SJSA1 (cell line): ENCODE data around the gene EIF4G1. TPM values are rescaled to one million over a fixed set of nuclear protein-coding genes. Genes with fewer than 3 reads are reported as not detected.
"Not testable (repeated sequence)": the region's sequence is repeated elsewhere in the genome, so short reads cannot be mapped to it uniquely, and the experiment has no call there.

ENCODE experiments used
- DNase-seq, 2 experiments: peaks; one replicate each; pipeline ENCODE4 v3.0.0-alpha.2; 2015 to 2020; ENCODE audit warnings: low spot score in 2 of 2, low read depth in 1 of 2
- H3K27ac ChIP-seq: fragments of 250-450 bp; sonication (Bioruptor Pico); 2 replicates; pipeline ENCODE4 v1.5.1; 2020; ENCODE audit warnings: mild to moderate bottlenecking, moderate library complexity
- H3K27me3 ChIP-seq: fragments of 250-450 bp; sonication (Bioruptor Pico); replicated peaks from 2 replicates; pipeline ENCODE4 v1.5.1; 2020; ENCODE audit warnings: mild to moderate bottlenecking, moderate library complexity
- H3K36me3 ChIP-seq: fragments of 250-450 bp; sonication (Bioruptor Pico); 2 replicates; pipeline ENCODE4 v1.5.1; 2020; ENCODE audit warnings: mild to moderate bottlenecking
- H3K4me1 ChIP-seq: fragments of 250-450 bp; sonication (Bioruptor Pico); replicated peaks from 2 replicates; pipeline ENCODE4 v1.6.1; 2021; ENCODE audit warnings: mild to moderate bottlenecking
- H3K4me3 ChIP-seq: fragments of 250-450 bp; sonication (Bioruptor Pico); 2 replicates; pipeline ENCODE4 v1.5.1; 2020; ENCODE audit warnings: mild to moderate bottlenecking
- H3K9me3 ChIP-seq: fragments of 250-450 bp; sonication (Bioruptor Pico); replicated peaks from 2 replicates; pipeline ENCODE4 v1.5.1; 2020; ENCODE audit warnings: mild to moderate bottlenecking
- total RNA-seq: library from RNA; depleted of rRNA; stranded (reverse); fragments of >200 nt; shearing (Covaris generic); gene quantifications from 2 replicates; pipeline ENCODE4 v1.2.3, GENCODE V29; 2014; rRNA removed

The EIF4G1 gene, protein sequence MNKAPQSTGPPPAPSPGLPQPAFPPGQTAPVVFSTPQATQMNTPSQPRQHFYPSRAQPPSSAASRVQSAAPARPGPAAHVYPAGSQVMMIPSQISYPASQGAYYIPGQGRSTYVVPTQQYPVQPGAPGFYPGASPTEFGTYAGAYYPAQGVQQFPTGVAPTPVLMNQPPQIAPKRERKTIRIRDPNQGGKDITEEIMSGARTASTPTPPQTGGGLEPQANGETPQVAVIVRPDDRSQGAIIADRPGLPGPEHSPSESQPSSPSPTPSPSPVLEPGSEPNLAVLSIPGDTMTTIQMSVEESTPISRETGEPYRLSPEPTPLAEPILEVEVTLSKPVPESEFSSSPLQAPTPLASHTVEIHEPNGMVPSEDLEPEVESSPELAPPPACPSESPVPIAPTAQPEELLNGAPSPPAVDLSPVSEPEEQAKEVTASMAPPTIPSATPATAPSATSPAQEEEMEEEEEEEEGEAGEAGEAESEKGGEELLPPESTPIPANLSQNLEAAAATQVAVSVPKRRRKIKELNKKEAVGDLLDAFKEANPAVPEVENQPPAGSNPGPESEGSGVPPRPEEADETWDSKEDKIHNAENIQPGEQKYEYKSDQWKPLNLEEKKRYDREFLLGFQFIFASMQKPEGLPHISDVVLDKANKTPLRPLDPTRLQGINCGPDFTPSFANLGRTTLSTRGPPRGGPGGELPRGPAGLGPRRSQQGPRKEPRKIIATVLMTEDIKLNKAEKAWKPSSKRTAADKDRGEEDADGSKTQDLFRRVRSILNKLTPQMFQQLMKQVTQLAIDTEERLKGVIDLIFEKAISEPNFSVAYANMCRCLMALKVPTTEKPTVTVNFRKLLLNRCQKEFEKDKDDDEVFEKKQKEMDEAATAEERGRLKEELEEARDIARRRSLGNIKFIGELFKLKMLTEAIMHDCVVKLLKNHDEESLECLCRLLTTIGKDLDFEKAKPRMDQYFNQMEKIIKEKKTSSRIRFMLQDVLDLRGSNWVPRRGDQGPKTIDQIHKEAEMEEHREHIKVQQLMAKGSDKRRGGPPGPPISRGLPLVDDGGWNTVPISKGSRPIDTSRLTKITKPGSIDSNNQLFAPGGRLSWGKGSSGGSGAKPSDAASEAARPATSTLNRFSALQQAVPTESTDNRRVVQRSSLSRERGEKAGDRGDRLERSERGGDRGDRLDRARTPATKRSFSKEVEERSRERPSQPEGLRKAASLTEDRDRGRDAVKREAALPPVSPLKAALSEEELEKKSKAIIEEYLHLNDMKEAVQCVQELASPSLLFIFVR (N-terminal part only)
- 250 and 257 TPM in 2 replicates for total RNA-seq

DNA sequence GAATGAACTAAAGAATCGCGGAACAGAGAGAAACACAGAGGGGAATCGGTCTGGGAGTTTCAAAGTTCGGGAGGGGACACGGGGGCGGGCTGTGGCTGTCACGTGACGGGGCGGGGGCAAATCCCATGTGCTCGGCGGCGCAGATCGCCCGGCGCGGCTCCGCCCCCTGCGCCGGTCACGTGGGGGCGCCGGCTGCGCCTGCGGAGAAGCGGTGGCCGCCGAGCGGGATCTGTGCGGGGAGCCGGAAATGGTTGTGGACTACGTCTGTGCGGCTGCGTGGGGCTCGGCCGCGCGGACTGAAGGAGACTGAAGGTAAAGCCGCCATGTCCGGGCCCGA is at the start of gene EIF4G1:
Gene EIF4G1, plus strand, starts transcription at position 244 of the 337 bp plus-strand sequence. CDS start 1,191 bp downstream, outside the sequence.
- peak; percentile 83 to 91 for DNase-seq
- Histone ChIP-seq H3K27ac (peak within 1 kb of the TSS; percentile 96), H3K4me1 (peaks cover 29% of the 10 kb centered on the region), H3K9me3 (no peaks in the 10 kb centered on the region), H3K27me3 (no peaks in the 10 kb centered on the region), H3K36me3 (peaks cover 48% of the 10 kb centered on the region), H3K4me3 (peak within 1 kb of the TSS; percentile 99)

DNA sequence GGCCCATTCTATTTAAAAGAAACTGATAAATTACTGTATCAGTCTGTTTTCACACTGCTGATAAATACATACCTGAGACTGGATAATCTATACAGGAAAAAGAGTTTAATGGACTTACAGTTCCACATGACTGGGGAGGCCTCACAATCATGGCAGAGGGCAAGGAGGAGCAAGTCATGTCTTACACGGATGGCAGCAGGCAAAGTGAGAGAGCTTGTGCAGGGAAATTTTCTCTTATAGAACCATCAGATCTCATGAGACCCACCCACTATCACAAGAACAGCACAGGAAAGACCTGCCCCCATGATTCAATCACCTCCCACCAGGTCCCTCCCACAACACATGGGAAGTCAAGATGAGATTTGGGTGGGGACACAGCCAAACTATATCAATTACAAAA is 47.2 kb upstream of the EIF4G1 start:
- H3K9me3 ChIP-seq, H3K4me1 ChIP-seq, H3K36me3 ChIP-seq, DNase-seq, H3K27ac ChIP-seq, H3K4me3 ChIP-seq: not testable (repeated sequence)
- H3K27me3 ChIP-seq = peaks cover 10% of the 10 kb centered on the region

DNA sequence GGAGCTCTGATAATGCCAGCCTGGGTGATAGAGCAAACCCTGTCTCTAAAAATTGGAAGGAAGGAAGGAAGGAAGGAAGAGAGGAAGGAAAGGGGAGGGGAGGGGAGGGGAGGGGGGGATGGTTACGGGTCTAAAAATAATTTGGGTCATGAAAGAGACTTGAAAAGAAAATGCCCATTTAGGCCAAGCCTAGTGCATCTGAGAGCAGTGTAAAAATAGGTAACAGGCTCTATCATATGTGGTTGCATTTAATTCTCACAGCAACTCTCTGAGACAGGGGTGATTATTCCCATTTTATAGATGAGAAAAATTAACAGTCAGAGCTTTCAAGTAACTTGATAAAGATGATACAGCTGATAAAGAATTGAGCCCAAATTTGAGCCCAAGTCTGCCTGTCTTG is 42.1 kb upstream of the EIF4G1 start:
- Histone ChIP-seq H3K27me3 (peaks cover 19% of the 10 kb centered on the region), H3K4me1 (no peaks in the 10 kb centered on the region), H3K4me3 (no peak overlapping the region), H3K36me3 (no peaks in the 10 kb centered on the region), H3K27ac (no peak overlapping the region), H3K9me3 (no peaks in the 10 kb centered on the region)
- no peak for DNase-seq

DNA sequence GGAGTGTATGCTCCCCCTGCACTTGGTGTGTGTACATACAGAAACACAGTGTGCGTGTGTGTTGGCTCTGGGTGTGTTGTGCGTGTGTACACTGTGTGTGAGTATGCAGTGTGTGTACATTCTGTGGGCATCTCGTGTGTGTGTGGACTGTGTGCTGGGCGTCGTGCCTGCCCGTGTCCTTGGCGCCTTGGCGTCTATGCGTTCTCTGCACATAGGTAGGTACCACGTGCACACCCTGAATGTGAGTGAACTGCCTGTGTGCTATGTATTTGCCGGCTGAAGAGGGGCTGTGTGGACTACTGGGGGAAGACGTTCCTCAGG is 39.1 kb upstream of the EIF4G1 start:
- Histone ChIP-seq H3K9me3 (no peaks in the 10 kb centered on the region), H3K27me3 (peaks cover 32% of the 10 kb centered on the region), H3K36me3 (no peaks in the 10 kb centered on the region), H3K27ac (no peak overlapping the region), H3K4me1 (no peaks in the 10 kb centered on the region), H3K4me3 (no peak overlapping the region)
- DNase-seq = no peak

DNA sequence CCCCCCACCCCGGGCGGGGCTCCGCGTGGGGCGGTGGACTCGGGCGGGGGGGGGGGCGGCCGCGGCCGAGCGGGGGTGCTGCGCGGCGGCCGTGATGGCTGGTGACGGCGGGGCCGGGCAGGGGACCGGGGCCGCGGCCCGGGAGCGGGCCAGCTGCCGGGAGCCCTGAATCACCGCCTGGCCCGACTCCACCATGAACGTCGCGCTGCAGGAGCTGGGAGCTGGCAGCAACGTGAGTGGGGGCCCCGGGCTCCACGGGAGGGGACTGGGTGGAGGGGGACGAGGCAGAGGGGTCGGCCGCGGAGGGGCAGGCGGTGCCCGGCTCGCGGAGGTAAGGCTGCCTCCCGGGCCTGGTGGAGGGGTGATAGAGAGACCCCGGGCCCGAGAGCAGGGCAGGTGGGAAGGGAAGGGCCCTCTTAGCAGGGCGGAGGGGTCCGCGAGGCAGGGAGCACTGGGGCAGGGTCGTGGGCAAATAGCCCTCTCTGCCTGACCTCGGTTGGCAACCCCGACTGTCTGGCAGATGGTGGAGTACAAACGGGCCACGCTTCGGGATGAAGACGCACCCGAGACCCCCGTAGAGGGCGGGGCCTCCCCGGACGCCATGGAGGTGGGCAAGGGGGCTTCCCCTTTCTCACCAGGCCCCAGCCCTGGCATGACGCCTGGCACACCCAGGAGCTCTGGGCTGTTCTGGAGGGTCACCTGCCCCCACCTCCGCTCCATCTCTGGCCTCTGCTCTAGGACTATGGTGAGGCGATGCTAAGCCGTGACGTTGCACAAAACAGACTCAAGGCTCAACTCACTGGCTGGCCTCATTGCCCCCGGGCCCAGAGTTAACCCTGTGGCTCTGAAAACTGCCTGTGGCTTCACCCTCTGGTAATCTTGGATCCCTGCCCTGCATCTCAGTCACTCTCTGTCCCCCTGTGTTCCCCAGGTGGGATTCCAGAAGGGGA is 38.2 kb upstream of the EIF4G1 start, which contains the start of gene ECE2:
Gene ECE2, plus strand, starts transcription at position 62 of the 950 bp plus-strand sequence. Its CDS starts 132 bp downstream, at position 194.
- no peak within 1 kb of the TSS for H3K4me3 ChIP-seq
- no peaks in the 10 kb centered on the region for H3K36me3 ChIP-seq
- peaks cover 32% of the 10 kb centered on the region for H3K27me3 ChIP-seq
- no peaks in the 10 kb centered on the region for H3K9me3 ChIP-seq
- H3K27ac ChIP-seq = no peak within 1 kb of the TSS
- no peak for DNase-seq
- no peaks in the 10 kb centered on the region for H3K4me1 ChIP-seq

DNA sequence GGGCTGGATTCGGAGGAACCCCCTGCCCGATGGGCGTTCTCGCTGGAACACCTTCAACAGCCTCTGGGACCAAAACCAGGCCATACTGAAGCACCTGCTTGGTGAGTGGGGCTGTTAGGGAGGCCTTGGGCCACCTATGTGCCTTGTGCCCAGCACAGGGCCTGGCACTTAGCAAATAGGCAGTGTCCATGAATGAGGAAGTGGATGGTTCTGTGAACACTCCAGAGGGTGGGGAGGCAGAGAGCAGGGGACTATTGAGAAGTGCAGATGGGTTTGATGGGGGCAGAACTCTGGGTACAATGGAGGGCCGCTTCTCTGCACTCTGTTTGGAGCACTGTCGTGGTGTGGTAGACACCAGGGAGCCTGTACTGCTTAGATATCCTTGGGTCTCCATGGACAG is 37.0 kb upstream of the EIF4G1 start:
- no peak overlapping the region for H3K27ac ChIP-seq
- H3K27me3 ChIP-seq = peaks cover 32% of the 10 kb centered on the region
- no peaks in the 10 kb centered on the region for H3K9me3 ChIP-seq
- H3K4me3 ChIP-seq = no peak overlapping the region
- no peaks in the 10 kb centered on the region for H3K36me3 ChIP-seq
- no peaks in the 10 kb centered on the region for H3K4me1 ChIP-seq
- DNase-seq = no peak

DNA sequence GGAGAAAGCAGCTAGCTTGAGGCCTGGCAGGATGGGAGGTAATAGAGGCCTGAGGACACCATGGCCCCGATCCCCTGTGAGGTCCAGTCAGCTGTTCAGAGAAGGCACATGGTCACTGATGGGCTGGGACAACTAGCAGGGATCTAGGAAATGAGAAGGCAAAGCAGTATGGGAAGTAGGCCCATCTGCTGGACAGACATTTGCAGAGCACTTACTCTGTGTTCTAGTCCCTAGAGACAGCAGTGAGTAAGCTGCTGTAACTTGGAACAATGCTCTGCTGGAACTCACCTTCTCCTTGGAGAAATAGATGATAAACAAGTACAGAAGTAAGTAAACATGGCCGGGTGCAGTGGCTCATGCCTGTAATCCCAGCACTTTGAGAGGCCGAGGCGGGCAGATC is 31.5 kb upstream of the EIF4G1 start:
- Histone ChIP-seq H3K4me1 (no peaks in the 10 kb centered on the region), H3K36me3 (no peaks in the 10 kb centered on the region), H3K9me3 (no peaks in the 10 kb centered on the region), H3K27ac (no peak overlapping the region), H3K27me3 (peaks cover 6% of the 10 kb centered on the region), H3K4me3 (no peak overlapping the region)
- no peak for DNase-seq

DNA sequence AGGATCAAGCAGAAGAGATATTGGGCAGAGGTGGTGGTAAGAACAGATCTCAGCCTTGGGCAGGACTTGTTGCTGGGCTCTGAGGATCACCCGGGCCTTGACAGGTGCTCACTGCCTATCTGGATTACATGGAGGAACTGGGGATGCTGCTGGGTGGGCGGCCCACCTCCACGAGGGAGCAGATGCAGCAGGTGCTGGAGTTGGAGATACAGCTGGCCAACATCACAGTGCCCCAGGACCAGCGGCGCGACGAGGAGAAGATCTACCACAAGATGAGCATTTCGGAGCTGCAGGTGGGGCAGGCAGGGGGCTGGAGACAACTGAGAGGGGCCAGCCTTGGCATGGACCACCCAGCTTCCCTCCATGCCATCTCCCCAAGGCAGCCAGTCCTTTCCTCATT is 30.7 kb upstream of the EIF4G1 start:
- Histone ChIP-seq H3K27me3 (peaks cover 6% of the 10 kb centered on the region; the same call in 1 of the 2 replicates), H3K4me3 (no peak overlapping the region), H3K9me3 (no peaks in the 10 kb centered on the region), H3K36me3 (no peaks in the 10 kb centered on the region), H3K4me1 (no peaks in the 10 kb centered on the region), H3K27ac (no peak overlapping the region)
- no peak for DNase-seq

DNA sequence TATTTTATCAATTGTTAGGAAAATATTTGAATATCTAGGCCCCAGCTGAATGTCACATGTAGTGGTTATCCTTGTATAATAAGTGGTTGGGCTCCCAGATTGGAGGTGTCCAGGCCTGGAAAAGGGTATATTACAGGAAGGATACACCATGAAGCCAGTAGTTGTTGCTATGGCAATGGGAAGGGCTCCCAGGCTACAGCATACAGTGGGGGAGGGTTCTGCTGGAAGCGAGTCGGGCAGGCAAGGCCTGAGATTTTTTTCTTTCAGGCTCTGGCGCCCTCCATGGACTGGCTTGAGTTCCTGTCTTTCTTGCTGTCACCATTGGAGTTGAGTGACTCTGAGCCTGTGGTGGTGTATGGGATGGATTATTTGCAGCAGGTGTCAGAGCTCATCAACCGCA is 29.7 kb upstream of the EIF4G1 start:
- Histone ChIP-seq H3K9me3 (no peaks in the 10 kb centered on the region), H3K27ac (no peak overlapping the region), H3K36me3 (no peaks in the 10 kb centered on the region), H3K4me1 (no peaks in the 10 kb centered on the region), H3K4me3 (no peak overlapping the region), H3K27me3 (0 out of 2 replicates have a peak, but pooled peaks cover 7% of the 10 kb centered on the region)
- no peak for DNase-seq

DNA sequence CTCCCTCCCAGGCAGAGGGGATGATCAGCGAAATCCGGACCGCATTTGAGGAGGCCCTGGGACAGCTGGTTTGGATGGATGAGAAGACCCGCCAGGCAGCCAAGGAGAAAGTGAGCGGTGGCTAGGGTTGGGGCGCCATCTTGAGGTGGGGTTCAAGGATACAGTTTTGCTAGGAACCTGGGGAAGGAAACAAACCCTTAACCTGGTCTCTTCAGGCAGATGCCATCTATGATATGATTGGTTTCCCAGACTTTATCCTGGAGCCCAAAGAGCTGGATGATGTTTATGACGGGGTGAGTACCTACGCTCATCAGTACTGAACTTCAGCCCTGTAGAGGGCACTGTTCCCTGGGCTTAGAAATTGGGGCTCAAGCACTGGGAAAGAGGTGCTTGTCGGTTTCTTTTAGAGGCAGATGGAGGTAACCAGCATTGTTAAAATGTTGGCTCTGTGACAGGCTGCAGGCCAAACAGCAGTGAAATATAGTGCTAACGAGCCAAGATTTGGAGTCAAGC is 24.9 kb upstream of the EIF4G1 start:
- H3K9me3 ChIP-seq = no peaks in the 10 kb centered on the region
- H3K27me3 ChIP-seq = 0 out of 2 replicates have a peak, but pooled peaks cover 3% of the 10 kb centered on the region
- H3K4me1 ChIP-seq = no peaks in the 10 kb centered on the region
- no peak overlapping the region for H3K4me3 ChIP-seq
- H3K36me3 ChIP-seq = no peaks in the 10 kb centered on the region
- H3K27ac ChIP-seq = no peak overlapping the region
- DNase-seq = peak; percentile 30 to 58

DNA sequence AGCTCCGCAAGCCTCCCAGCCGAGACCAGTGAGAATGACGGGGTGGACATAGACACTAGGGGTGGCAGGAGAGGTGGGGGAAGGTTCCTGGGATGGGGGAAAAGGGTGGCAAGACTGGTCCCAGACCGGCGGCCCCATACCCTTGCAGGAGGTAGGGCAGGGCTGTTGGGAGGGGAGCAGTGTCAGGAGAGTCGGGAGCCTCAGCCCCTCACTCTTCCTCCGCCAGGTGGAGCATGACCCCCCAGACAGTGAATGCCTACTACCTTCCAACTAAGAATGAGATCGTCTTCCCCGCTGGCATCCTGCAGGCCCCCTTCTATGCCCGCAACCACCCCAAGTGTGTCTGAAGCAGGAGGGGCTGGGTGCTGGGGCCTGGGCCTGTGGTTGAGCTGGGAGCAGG is 24.1 kb upstream of the EIF4G1 start:
- Histone ChIP-seq H3K27ac (no peak overlapping the region), H3K27me3 (0 out of 2 replicates have a peak, but pooled peaks cover 3% of the 10 kb centered on the region), H3K9me3 (no peaks in the 10 kb centered on the region), H3K4me1 (no peaks in the 10 kb centered on the region), H3K4me3 (no peak overlapping the region), H3K36me3 (no peaks in the 10 kb centered on the region)
- no peak for DNase-seq

DNA sequence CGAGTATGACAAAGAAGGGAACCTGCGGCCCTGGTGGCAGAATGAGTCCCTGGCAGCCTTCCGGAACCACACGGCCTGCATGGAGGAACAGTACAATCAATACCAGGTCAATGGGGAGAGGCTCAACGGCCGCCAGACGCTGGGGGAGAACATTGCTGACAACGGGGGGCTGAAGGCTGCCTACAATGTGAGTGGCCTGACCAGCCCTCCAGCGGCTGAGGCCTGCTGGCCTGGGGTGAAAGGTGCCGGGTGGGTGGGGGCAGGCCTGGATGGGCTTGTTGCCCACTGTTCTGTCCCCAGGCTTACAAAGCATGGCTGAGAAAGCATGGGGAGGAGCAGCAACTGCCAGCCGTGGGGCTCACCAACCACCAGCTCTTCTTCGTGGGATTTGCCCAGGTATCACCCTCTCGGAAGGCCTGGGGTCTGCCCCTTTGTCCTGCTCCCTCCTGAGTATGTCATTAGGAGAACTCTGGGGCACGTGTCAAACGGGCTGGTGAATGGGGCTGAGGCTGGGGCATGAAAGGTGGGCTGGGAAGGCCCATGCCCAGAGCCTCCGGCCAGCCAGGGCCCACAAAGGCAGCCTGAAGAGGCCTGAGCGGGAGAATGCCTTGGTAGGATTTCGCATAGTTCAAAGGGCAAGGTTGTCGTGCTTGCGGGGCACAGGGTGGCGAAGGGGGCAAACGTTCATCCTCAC is 23.2 kb upstream of the EIF4G1 start:
- no peaks in the 10 kb centered on the region for H3K36me3 ChIP-seq
- no peak for DNase-seq
- no peaks in the 10 kb centered on the region for H3K9me3 ChIP-seq
- H3K27ac ChIP-seq = no peak overlapping the region
- no peak overlapping the region for H3K4me3 ChIP-seq
- H3K4me1 ChIP-seq = no peaks in the 10 kb centered on the region
- 0 out of 2 replicates have a peak, but pooled peaks cover 3% of the 10 kb centered on the region for H3K27me3 ChIP-seq
